Tibial artery (tissue), 4 donors: Measurements from ENCODE around the gene MED25.

Experiments used
- DNase-seq, 2 donors: peaks; one replicate each; pipeline ENCODE4 v3.0.0-alpha.2; 2019
- H3K27ac ChIP-seq, 2 donors: fragments of 200-600 bp; sonication (generic) in 1 of 2; 1 replicate in 1 of 2; 2 replicates in 1 of 2; pipeline ENCODE4 v1.5.1; 2018 to 2019; ENCODE audit warnings: mild to moderate bottlenecking in 1 of 2
- H3K27me3 ChIP-seq, 2 donors: fragments of 200-600 bp; sonication (generic) in 1 of 2; one replicate each; pipeline versions ENCODE4 v1.5.1 to v1.6.0; 2016 to 2019
- H3K36me3 ChIP-seq, 3 donors: fragments of 200-600 bp; sonication (generic) in 2 of 3; one replicate each; pipeline ENCODE4 v1.5.1; 2016 to 2019; ENCODE audit warnings: mild to moderate bottlenecking in 2 of 3
- H3K4me1 ChIP-seq, 4 donors: fragments of 200-600 bp; sonication (generic) in 2 of 4; 1 replicate in 3 of 4; 2 replicates in 1 of 4; pipeline ENCODE4 v1.5.1; 2016 to 2019
- H3K4me3 ChIP-seq, 2 donors: fragments of 200-600 bp; sonication (generic) in 1 of 2; 1 replicate in 1 of 2; 2 replicates in 1 of 2; pipeline ENCODE4 v1.5.1; 2018 to 2019; ENCODE audit warnings: mild to moderate bottlenecking in 2 of 2
- H3K9me3 ChIP-seq, 3 donors: fragments of 200-600 bp; sonication (generic) in 1 of 3; one replicate each; pipeline ENCODE4 v1.5.1; 2016 to 2019
- CTCF ChIP-seq, 2 experiments: fragments of 200-600 bp in 1 of 2; fragments of 450-650 bp in 1 of 2; IDR thresholded peaks; one replicate each; pipeline ENCODE4 v1.5.1; 2017 to 2019; ENCODE audit warnings: antibody characterized with exemption in 2 of 2, mild to moderate bottlenecking in 1 of 2, moderate library complexity in 1 of 2
- intact Hi-C: fragments of 100-400 bp; cut with DNase I; formaldehyde crosslinking; loops from one replicate; pipeline ENCODE4 v1.15.0; 2023; ENCODE audit warnings: low total_unique reads

MED25 gene

GRCh38 chr19:49882643-49883042, 64.6 kb downstream of the MED25 start:
- Histone ChIP-seq H3K4me1 (peaks cover 0 to 15% (median 11%) of the 10 kb centered on the region in 4 donors), H3K4me3 (no peak overlapping the region), H3K36me3 (peaks cover 62 to 89% (median 75%) of the 10 kb centered on the region in 3 donors), H3K9me3 (no peaks in the 10 kb centered on the region), H3K27me3 (no peaks in the 10 kb centered on the region), H3K27ac (no peak overlapping the region)
- no peak for DNase-seq
- intact Hi-C loops: no loop called here
- TF ChIP-seq CTCF (IDR thresholded peaks at IDR 0.05): no peak

- no peak for DNase-seq
- H3K4me1 ChIP-seq: peaks cover 0 to 15% (median 10%) of the 10 kb centered on the region in 4 donors
- H3K4me3 ChIP-seq: no peak overlapping the region
- H3K27ac ChIP-seq: no peak overlapping the region
- no peaks in the 10 kb centered on the region for H3K27me3 ChIP-seq
- H3K9me3 ChIP-seq: no peaks in the 10 kb centered on the region
- intact Hi-C loops: no loop called here
- no peak for TF ChIP-seq CTCF (IDR thresholded peaks at IDR 0.05)
- peaks cover 62 to 93% (median 79%) of the 10 kb centered on the region in 3 donors for H3K36me3 ChIP-seq
Observed at GRCh38 chr19:49883094-49883493, 65.0 kb downstream of the MED25 start.

GRCh38 chr19:49884109-49884508, 66.0 kb downstream of the MED25 start:
- H3K4me1 ChIP-seq: peaks cover 0 to 5% (median under 1%) of the 10 kb centered on the region in 4 donors
- peaks cover 61 to 100% (median 81%) of the 10 kb centered on the region in 3 donors for H3K36me3 ChIP-seq
- H3K27me3 ChIP-seq: no peaks in the 10 kb centered on the region
- no peak for TF ChIP-seq CTCF (IDR thresholded peaks at IDR 0.05)
- no peaks in the 10 kb centered on the region for H3K9me3 ChIP-seq
- no peak overlapping the region for H3K27ac ChIP-seq
- H3K4me3 ChIP-seq: no peak overlapping the region
- no peak for DNase-seq
- intact Hi-C loops: no loop called here

GRCh38 chr19:49884760-49885159, 66.7 kb downstream of the MED25 start:
- intact Hi-C loops: no loop called here
- H3K36me3 ChIP-seq: peaks cover 55 to 95% (median 74%) of the 10 kb centered on the region in 3 donors

More at GRCh38 chr19:49884760-49885159, 66.7 kb downstream of the MED25 start:
- no peak overlapping the region for H3K27ac ChIP-seq
- peaks cover 0 to 1% of the 10 kb centered on the region in 2 donors for H3K27me3 ChIP-seq
- no peaks in the 10 kb centered on the region for H3K9me3 ChIP-seq
- no peak for DNase-seq
- H3K4me1 ChIP-seq: peaks cover 0 to 2% (median 1%) of the 10 kb centered on the region in 4 donors
- H3K4me3 ChIP-seq: no peak overlapping the region
- TF ChIP-seq CTCF (IDR thresholded peaks at IDR 0.05): no peak
